Endothelial cell of umbilical vein (primary cell): ENCODE measurements around the gene PTP4A1. TPM values are rescaled to one million over a fixed set of nuclear protein-coding genes. Genes with fewer than 3 reads are reported as not detected.

Experiments used
- BruUV-seq: library from RNA; stranded (reverse); fragments of 400-500 nt; replicated peaks from 2 replicates; lab custom pipeline; 2021; lab: Mats Ljungman, UMichigan
- CTCF ChIA-PET: fragments of 300-600, 350-600 bp; sonication (Branson Sonifier 250); formaldehyde crosslinking; loops from one replicate; lab custom pipeline; 2021; ENCODE audit warnings: antibody characterized with exemption, inconsistent platforms; lab: Charles Lee
- POLR2A ChIA-PET: fragments of 300-600, 350-600 bp; sonication (Branson Sonifier 250); formaldehyde crosslinking; loops from one replicate; lab custom pipeline; 2021; ENCODE audit warnings: antibody characterized with exemption, inconsistent platforms; lab: Charles Lee
- DNase-seq: peaks from one replicate; pipeline ENCODE4 v3.0.0-alpha.2; 2011; ENCODE audit warnings: low read depth, low spot score
- FAIRE-seq: peaks from 2 replicates; lab custom pipeline; 2011; peaks lifted over from hg19 to GRCh38; lab: Jason Lieb, UNC
- H2AFZ ChIP-seq: 2 replicates; pipeline ENCODE4 v1.6.0; 2012; ENCODE audit warnings: low read depth, low read length, control low read depth, inconsistent platforms
- H3K27ac ChIP-seq: 2 replicates; pipeline ENCODE4 v1.5.1; 2011; ENCODE audit warnings: low read depth, mild to moderate bottlenecking, control low read depth, low read length, moderate library complexity; ENCODE audit not compliant: insufficient read depth
- H3K27me3 ChIP-seq, 2 experiments: 2 replicates each; pipeline versions ENCODE4 v1.6.0 to v1.6.1; 2011; ENCODE audit warnings: low read length in 2 of 2, mixed read lengths in 1 of 2; ENCODE audit not compliant: control insufficient read depth in 2 of 2, insufficient read depth in 2 of 2
- H3K36me3 ChIP-seq, 2 experiments: 2 replicates in 1 of 2; 3 replicates in 1 of 2; pipeline ENCODE4 v1.5.1; 2011; ENCODE audit warnings: low read length in 2 of 2, mild to moderate bottlenecking in 1 of 2, moderate library complexity in 1 of 2; ENCODE audit not compliant: control insufficient read depth in 2 of 2, insufficient read depth in 2 of 2; ENCODE audit errors: extremely low read depth in 1 of 2
- H3K4me1 ChIP-seq: 3 replicates; pipeline ENCODE4 v1.5.1; 2011; ENCODE audit warnings: mild to moderate bottlenecking, low read length; ENCODE audit not compliant: control insufficient read depth, insufficient read depth; ENCODE audit errors: extremely low read depth
- H3K4me2 ChIP-seq: 2 replicates; pipeline ENCODE4 v1.6.1; 2011; ENCODE audit warnings: low read length, control low read depth, mixed read lengths; ENCODE audit not compliant: insufficient read depth
- H3K4me3 ChIP-seq, 3 experiments: fragments of 200-600 bp in 1 of 3; sonication (generic), shearing (Covaris generic) in 1 of 3; replicated peaks in 1 of 3; 2 replicates each; pipeline ENCODE4 v1.5.1; 2011 to 2016; ENCODE audit warnings: control low read depth in 3 of 3, low read length in 3 of 3, mild to moderate bottlenecking in 2 of 3, inconsistent platforms in 1 of 3, low read depth in 1 of 3, moderate library complexity in 1 of 3; ENCODE audit not compliant: insufficient read depth in 1 of 3
- H3K79me2 ChIP-seq: 2 replicates; pipeline ENCODE4 v1.6.0; 2012; ENCODE audit warnings: low read length, inconsistent platforms; ENCODE audit not compliant: control insufficient read depth, insufficient read depth
- H3K9ac ChIP-seq: replicated peaks from 2 replicates; pipeline ENCODE3; 2011; ENCODE audit warnings: low read length, control low read depth; ENCODE audit not compliant: insufficient read depth; ENCODE audit errors: extremely low read depth
- H3K9me1 ChIP-seq: replicated peaks from 3 replicates; pipeline ENCODE4 v1.6.0; 2011; ENCODE audit warnings: mild to moderate bottlenecking, low read length; ENCODE audit not compliant: control insufficient read depth, insufficient read depth; ENCODE audit errors: extremely low read depth
- H3K9me3 ChIP-seq: replicated peaks from 2 replicates; pipeline ENCODE4 v1.5.1; 2012; ENCODE audit warnings: low read length, inconsistent platforms; ENCODE audit not compliant: control insufficient read depth, insufficient read depth
- H4K20me1 ChIP-seq: replicated peaks from 2 replicates; pipeline ENCODE3; 2011; ENCODE audit warnings: mild to moderate bottlenecking, low read length; ENCODE audit not compliant: control insufficient read depth, insufficient read depth; ENCODE audit errors: extremely low read depth
- EZH2 ChIP-seq: IDR thresholded peaks from 2 replicates; pipeline ENCODE4 v1.6.1; 2012; ENCODE audit warnings: borderline replicate concordance, low read depth, mild to moderate bottlenecking, moderate library complexity, low read length, inconsistent platforms; ENCODE audit not compliant: severe bottlenecking
- FOS ChIP-seq: IDR thresholded peaks from 2 replicates; pipeline ENCODE4 v1.6.1; 2011; ENCODE audit warnings: mild to moderate bottlenecking, low read length, moderate library complexity, borderline replicate concordance; ENCODE audit not compliant: insufficient read depth
- GATA2 ChIP-seq: IDR thresholded peaks from 2 replicates; pipeline ENCODE4 v1.7.0; 2011; ENCODE audit warnings: low read depth, mild to moderate bottlenecking, moderate library complexity, mixed read lengths, low read length; ENCODE audit not compliant: insufficient read length, insufficient read depth
- JUN ChIP-seq: IDR thresholded peaks from 2 replicates; pipeline ENCODE4 v1.6.1; 2011; ENCODE audit warnings: borderline replicate concordance, low read depth; ENCODE audit not compliant: insufficient read length, insufficient read depth
- MYC ChIP-seq: IDR thresholded peaks from one replicate; pipeline ENCODE4 v1.6.1; 2011; ENCODE audit warnings: mild to moderate bottlenecking, low read depth, low read length
- POLR2A ChIP-seq: IDR thresholded peaks from 2 replicates; pipeline ENCODE4 v1.6.1; 2012; ENCODE audit warnings: low read depth, mild to moderate bottlenecking, control low read depth, low read length
- POLR2AphosphoS5 ChIP-seq: IDR thresholded peaks from 2 replicates; pipeline ENCODE4 v1.6.1; 2012; ENCODE audit warnings: low read depth, mild to moderate bottlenecking, control low read depth, low read length, moderate library complexity; ENCODE audit not compliant: insufficient read depth
- dilution Hi-C: fragments of 300-500 bp; cut with MboI; formaldehyde crosslinking; loops from one replicate; pipeline ENCODE4 v1.15.0; 2019; ENCODE audit warnings: low sequenced_read_pairs; ENCODE audit not compliant: extremely low pct_ligation_motif_present
- intact Hi-C: fragments of 100-400 bp; cut with micrococcal nuclease; formaldehyde crosslinking; loops from one replicate; pipeline ENCODE4 v1.10.0; 2022
- polyA plus RNA-seq, 4 experiments: library from polyadenylated mRNA; depleted of rRNA in 3 of 4; stranded (reverse) in 3 of 4; unstranded in 1 of 4; fragments of >200 nt; gene quantifications; 2 replicates each; pipeline versions ENCODE4 v1.2.1 to v1.2.3, GENCODE V29; 2011 to 2012; ENCODE audit warnings: missing spikeins in 1 of 4
- total RNA-seq: library from RNA; stranded (reverse); gene quantifications from 2 replicates; pipeline ENCODE4 v1.2.3, GENCODE V29; 2021
- TF ChIP-seq, protein P1 (sequence below): IDR thresholded peaks from 2 replicates; pipeline ENCODE4 v1.6.1; 2011; ENCODE audit not compliant: insufficient read depth, insufficient read length
- TF ChIP-seq, protein P2 (sequence below), 2 donors: IDR thresholded peaks; 1 replicate in 1 of 2; 2 replicates in 1 of 2; pipeline ENCODE4 v1.5.1; 2011; ENCODE audit warnings: low read length in 2 of 2, mild to moderate bottlenecking in 2 of 2, moderate library complexity in 2 of 2, control low read depth in 1 of 2, inconsistent platforms in 1 of 2, low read depth in 1 of 2; ENCODE audit not compliant: insufficient read depth in 1 of 2; ENCODE audit errors: extremely low read depth in 1 of 2

The PTP4A1 gene
- total and polyA plus RNA-seq, 2 donors (not counting 3 experiments of a cell fraction or from before 2014, with no cell fraction given): 10.8 to 58.4 TPM

DNA sequence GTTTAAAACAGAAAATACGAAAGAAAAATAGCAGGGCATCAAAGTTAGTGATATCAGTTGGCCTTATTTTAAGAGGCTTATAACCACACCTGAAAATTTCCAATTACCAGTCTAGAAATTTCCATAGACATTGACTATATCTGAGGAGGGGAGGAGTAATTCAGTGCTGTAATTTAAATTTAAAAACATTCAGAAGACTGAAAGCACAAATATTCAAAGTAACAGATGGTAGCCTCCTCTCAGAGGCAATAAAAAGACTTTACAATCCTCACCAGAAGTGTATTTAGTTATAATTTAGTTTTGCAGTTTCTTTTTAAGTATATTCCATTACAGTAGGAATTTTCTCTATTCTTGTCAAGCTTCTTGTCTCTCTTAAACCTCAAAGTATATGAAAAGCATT is 18.4 kb upstream of the PTP4A1 start:
- Histone ChIP-seq H4K20me1 (no peaks in the 10 kb centered on the region), H3K4me1 (no peaks in the 10 kb centered on the region), H3K36me3 (no peaks in the 10 kb centered on the region), H3K27ac (no peak overlapping the region), H3K27me3 (peaks cover 0 to 2% of the 10 kb centered on the region in 2 experiments), H3K9me3 (no peaks in the 10 kb centered on the region), H3K9ac (no peak overlapping the region), H3K9me1 (no peaks in the 10 kb centered on the region), H2AFZ (no peak overlapping the region), H3K79me2 (no peaks in the 10 kb centered on the region), H3K4me2 (no peak overlapping the region), H3K4me3 (no peak overlapping the region)
- POLR2A ChIA-PET: no interaction called here
- TF ChIP-seq GATA2 (no peak), EZH2 (no peak), POLR2AphosphoS5 (no peak), FOS (no peak), JUN (no peak), POLR2A (no peak), MYC (no peak)
- TF ChIP-seq, protein P1, sequence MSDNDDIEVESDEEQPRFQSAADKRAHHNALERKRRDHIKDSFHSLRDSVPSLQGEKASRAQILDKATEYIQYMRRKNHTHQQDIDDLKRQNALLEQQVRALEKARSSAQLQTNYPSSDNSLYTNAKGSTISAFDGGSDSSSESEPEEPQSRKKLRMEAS: no peak
- TF ChIP-seq, protein P2, sequence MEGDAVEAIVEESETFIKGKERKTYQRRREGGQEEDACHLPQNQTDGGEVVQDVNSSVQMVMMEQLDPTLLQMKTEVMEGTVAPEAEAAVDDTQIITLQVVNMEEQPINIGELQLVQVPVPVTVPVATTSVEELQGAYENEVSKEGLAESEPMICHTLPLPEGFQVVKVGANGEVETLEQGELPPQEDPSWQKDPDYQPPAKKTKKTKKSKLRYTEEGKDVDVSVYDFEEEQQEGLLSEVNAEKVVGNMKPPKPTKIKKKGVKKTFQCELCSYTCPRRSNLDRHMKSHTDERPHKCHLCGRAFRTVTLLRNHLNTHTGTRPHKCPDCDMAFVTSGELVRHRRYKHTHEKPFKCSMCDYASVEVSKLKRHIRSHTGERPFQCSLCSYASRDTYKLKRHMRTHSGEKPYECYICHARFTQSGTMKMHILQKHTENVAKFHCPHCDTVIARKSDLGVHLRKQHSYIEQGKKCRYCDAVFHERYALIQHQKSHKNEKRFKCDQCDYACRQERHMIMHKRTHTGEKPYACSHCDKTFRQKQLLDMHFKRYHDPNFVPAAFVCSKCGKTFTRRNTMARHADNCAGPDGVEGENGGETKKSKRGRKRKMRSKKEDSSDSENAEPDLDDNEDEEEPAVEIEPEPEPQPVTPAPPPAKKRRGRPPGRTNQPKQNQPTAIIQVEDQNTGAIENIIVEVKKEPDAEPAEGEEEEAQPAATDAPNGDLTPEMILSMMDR (IDR thresholded peaks at IDR 0.05; ENCODE audit: extremely low read depth in 1 of 2, insufficient read depth in 1 of 2, low read depth in 1 of 2, low read length in 2 of 2): no peak
- DNase-seq (no peak), FAIRE-seq (no peak)
- no TSS peak for BruUV-seq
- intact Hi-C loops: no loop called here
- dilution Hi-C loops: no loop called here
- CTCF ChIA-PET: no interaction called here
